H1 (cell line): ENCODE data around the gene RIN2.

Experiments used
- EZH2 ChIP-seq: fragments of 200-600 bp; sonication (generic); IDR thresholded peaks from 2 replicates; pipeline ENCODE4 v1.7.1; 2012; ENCODE audit warnings: low read depth, mild to moderate bottlenecking, moderate library complexity, low read length, inconsistent platforms; ENCODE audit not compliant: severe bottlenecking
- POLR2A ChIP-seq, 2 experiments: IDR thresholded peaks; 1 replicate in 1 of 2; 2 replicates in 1 of 2; pipeline ENCODE4 v1.6.1; 2011; ENCODE audit warnings: low read depth in 2 of 2, low read length in 2 of 2, mild to moderate bottlenecking in 2 of 2; ENCODE audit errors: control extremely low read depth in 1 of 2
- POLR2AphosphoS5 ChIP-seq: IDR thresholded peaks from 2 replicates; pipeline ENCODE4 v1.6.1; 2011; ENCODE audit warnings: low read depth, low read length

DNA sequence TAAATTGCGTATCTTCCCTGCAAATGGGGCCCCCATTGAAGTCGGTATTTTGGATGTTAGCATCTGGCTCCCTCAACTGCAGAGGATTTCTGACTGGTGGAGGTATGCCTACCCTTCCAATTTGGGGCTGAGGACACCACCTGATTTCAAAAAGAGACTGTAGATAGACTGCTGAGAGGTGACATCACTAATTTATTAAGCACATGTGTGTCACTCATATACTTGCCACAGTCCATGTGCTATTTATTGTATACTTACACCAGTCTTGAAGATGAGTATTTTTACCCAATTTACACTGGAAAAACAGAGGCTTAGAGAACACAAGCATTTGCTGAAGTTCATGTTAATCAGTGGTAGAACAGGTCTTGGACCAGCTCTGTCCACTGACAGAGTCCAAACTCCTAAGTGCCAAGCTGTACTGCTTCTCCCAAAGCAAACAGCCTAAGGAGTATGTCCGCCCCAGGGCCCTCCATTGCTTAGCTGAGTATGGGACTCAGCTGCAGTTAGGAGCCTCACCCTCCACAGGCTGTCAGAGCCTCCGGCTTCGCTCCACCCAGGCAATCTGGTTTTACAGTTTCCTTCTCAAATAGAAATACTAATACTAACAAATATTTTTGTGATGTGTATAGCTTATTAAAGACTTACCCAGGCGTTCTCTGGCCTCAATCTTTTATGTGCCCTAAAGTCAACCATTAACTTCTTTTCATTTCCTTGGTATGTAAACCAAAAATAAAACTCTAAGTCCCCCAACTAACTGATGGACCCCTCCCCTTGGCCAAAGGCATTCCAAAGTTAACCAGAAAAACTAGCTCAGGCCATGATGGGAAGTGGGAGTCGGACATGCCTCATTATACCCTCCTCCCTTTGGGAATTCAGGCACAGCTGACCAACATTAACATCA lies 17.5 kb downstream of the RIN2 start:
- no peak for TF ChIP-seq POLR2AphosphoS5
- TF ChIP-seq POLR2A (IDR thresholded peaks at IDR 0.05; ENCODE audit: control extremely low read depth in 1 of 2, low read depth in 2 of 2, low read length in 2 of 2), result no peak
- TF ChIP-seq EZH2, result no peak
